Activated naive CD4-positive, alpha-beta T cell treated with anti-CD3 and anti-CD28 coated beads, Interleukin-2, amount 50 U/mL, for 72 hours (primary cell): ENCODE data around the gene TM2D1. TPM values are rescaled to one million over a fixed set of nuclear protein-coding genes. Genes with fewer than 3 reads are reported as not detected.

Experiments
- ATAC-seq, 2 donors: fragments of 150-1000 bp; cut with Tn5 transposase; 2 replicates each; pipeline ENCODE4 v1.10.0; 2021; ENCODE audit warnings: mild to moderate bottlenecking in 2 of 2, moderate library complexity in 2 of 2
- DNase-seq, 2 donors: peaks; one replicate each; pipeline ENCODE4 v3.0.0; 2021 to 2022; ENCODE audit warnings: low spot score in 2 of 2
- H3K27ac Mint-ChIP-seq, 2 donors: one replicate each; pipeline ENCODE4 v1.8.0; 2022; ENCODE audit warnings: mild to moderate bottlenecking in 2 of 2, mixed read lengths in 2 of 2
- H3K36me3 Mint-ChIP-seq, 2 donors: one replicate each; pipeline ENCODE4 v1.8.0; 2022; ENCODE audit warnings: mixed read lengths in 2 of 2
- H3K9me3 Mint-ChIP-seq, 2 donors: one replicate each; pipeline ENCODE4 v1.8.0; 2022; ENCODE audit warnings: mixed read lengths in 2 of 2
- total RNA-seq, 2 donors: library from RNA; stranded (reverse); gene quantifications; one replicate each; pipeline ENCODE4 v1.2.3, GENCODE V29; 2022

Gene TM2D1
- total RNA-seq, 2 donors from 2014 or later = 33.9 to 39.2 TPM

DNA sequence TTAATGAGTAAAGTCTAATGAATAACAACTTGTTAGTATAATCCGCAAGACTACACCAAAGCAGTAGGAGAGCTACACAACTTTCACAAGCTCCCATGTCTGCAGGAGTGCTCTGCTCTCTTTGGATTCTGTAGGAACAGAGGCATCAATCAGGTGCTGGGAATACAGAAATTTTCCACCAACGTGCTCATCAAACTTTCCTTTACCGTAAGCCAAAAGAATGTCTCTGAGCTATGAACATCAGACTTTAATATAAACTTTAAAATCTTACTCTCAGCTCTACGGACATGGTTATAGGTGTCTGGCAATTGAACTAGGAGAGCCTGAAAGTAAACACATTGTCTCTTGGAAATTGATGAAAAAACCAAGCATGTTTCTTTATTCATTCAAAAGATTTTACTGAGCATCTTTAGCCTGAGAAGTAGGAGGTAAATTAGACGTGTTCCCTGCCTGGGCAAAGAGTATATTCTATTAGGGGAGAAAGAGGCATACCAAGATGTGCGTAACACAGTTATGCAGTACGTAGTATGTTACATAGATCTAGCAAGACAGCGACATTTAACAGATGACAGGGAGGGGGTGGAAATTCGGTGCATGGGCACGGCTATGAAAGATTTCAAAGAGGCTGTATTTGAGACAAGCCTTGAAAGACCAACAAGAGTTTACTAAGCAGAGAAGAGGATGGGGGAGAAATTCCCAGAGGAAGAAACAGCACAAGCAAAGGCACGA, 85.2 kb downstream of the TM2D1 start:
- ATAC-seq = no peak
- no peak overlapping the region for H3K27ac Mint-ChIP-seq
- H3K9me3 Mint-ChIP-seq = no peaks in the 10 kb centered on the region
- no peak for DNase-seq
- H3K36me3 Mint-ChIP-seq = no peaks in the 10 kb centered on the region

DNA sequence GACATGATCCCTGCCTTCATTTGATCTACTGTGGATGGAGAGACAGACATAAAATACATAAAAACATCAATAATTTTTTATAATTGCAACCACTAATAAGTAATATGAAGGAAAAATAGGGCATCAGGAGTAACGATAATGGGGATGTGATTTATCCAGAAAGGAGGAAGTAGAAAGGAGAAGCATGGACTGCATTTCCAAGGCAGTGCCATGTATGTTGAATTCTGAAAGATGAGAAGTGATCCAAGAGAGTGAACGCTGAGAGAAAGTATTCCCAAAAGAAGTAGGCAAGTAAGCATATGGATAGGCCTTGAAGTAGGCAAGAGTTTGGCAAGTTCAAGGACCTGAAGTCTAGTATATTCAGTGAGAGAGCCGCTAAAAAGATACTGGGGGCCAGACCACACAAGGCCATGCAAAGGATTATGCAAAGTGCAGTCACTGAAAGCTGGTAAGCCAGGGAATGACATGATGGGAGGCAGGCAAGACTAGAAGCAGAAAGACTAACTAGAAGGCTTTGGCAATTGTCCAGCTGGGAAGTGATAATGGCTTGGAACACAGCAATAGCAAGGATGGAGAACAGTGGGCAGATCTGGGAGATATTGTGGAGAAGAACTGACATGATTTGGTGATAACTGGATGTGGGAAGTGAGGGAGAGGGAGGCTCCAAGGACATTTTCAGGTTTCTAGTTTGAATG, 85.9 kb downstream of the TM2D1 start:
- ATAC-seq (no peak), DNase-seq (no peak)
- Mint-ChIP-seq H3K27ac (no peak overlapping the region), H3K36me3 (no peaks in the 10 kb centered on the region), H3K9me3 (no peaks in the 10 kb centered on the region)

DNA sequence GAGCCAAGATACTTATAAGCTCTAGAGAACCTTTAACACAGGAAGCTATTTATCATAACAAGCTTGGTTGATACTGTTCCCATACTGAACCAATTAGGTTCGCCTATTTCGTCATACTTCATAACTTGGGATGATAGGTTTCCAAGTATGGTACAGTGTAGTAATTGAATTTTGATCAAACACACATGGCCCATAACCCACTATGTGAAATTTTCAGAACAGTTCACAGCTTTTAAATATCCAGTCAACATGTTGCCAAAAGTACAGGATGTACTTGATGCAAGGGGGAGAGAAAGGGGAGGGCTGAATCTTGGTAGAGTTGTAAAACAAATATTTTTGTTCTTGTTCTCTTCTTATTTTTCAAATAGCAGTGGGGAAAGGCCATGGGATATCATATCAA, 86.6 kb downstream of the TM2D1 start:
- no peak overlapping the region for H3K27ac Mint-ChIP-seq
- no peaks in the 10 kb centered on the region for H3K36me3 Mint-ChIP-seq
- ATAC-seq = no peak
- no peaks in the 10 kb centered on the region for H3K9me3 Mint-ChIP-seq
- no peak for DNase-seq

DNA sequence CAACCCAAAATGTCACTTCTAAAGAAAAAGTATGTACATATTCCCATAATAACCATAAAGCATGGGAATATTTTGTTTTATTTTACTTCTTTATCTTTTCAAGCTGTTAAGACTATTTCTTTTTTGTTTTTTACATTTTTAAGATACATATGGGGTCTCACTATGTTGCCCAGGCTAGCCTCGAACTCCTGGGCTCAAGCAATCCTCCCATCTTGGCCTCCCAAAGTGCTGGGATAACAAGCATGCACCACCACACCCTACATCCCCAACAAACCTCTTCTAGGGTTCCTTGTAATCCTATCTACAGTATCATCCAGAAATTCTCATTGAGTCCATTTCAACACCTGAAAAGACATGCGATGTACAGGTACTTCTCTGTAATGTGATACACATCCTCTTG, 87.5 kb downstream of the TM2D1 start:
- no peak for DNase-seq
- Mint-ChIP-seq H3K9me3 (no peaks in the 10 kb centered on the region), H3K36me3 (no peaks in the 10 kb centered on the region), H3K27ac (no peak overlapping the region)
- no peak for ATAC-seq

DNA sequence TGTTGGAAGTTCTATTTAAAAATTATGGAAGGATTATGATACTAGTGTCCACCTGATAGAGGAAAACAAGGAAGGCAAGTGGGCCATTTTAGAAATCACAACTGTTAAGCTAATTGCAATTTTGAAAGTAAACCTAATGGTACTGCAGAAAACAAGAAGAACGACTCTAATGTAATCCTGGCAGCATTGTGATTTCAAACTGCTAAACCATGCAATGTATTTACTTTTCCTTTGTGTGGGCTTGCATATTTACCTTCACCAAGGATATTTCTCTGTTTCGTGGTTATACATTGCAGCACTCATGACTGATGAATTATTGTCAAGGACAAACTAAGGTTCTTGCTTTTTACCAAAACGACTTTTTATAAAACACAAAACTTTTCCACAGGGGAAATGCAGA, 88.1 kb downstream of the TM2D1 start:
- Mint-ChIP-seq H3K27ac (no peak overlapping the region), H3K36me3 (no peaks in the 10 kb centered on the region), H3K9me3 (no peaks in the 10 kb centered on the region)
- no peak for DNase-seq
- no peak for ATAC-seq

DNA sequence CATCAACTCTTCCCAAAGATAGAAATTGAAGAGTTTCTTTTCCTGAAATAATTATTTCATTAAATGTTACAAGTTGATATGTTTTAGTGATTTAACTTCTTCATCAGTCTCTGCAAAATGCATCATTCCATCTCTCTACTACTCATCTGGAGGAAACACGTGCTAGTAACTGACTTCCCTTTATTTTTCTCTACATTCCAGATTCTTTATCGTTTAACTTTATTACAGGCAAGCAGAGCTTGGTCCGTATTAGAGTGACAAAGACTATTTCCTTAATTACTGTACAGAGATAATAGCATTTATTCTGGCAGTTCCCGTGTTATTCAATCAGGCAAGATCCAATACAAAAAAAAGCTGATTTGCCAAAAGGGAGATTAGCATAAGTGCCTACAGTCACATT, 88.6 kb downstream of the TM2D1 start:
- no peak for ATAC-seq
- no peaks in the 10 kb centered on the region for H3K36me3 Mint-ChIP-seq
- no peaks in the 10 kb centered on the region for H3K9me3 Mint-ChIP-seq
- DNase-seq = no peak
- no peak overlapping the region for H3K27ac Mint-ChIP-seq

- no peaks in the 10 kb centered on the region for H3K9me3 Mint-ChIP-seq
Measured at GRCh38 chr1:61635557-61635956, 89.4 kb downstream of the TM2D1 start.

DNA sequence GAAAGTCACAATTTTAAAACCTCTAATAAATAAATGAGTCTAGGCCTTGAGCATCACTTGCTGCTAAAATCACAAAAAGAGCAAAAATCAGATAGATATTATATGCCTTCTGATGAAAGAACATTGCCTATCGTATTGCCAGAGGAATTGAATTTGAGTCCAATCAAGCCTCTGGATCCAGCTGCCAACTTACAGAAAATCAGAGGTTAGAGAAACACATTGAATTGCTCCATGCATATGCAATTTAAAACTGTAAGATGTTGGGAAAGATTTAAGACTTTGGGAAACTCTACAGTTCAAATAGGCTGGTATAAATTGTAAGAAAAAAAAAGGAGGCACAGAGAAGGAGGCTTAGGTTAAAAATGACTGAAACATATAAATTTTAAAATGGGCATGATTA, 93.5 kb downstream of the TM2D1 start:
- H3K27ac Mint-ChIP-seq = no peak overlapping the region
- H3K9me3 Mint-ChIP-seq = no peaks in the 10 kb centered on the region
- no peak for DNase-seq
- ATAC-seq = no peak
- H3K36me3 Mint-ChIP-seq = no peaks in the 10 kb centered on the region

More at GRCh38 chr1:61635557-61635956, 89.4 kb downstream of the TM2D1 start:
- ATAC-seq (no peak), DNase-seq (no peak)
- Mint-ChIP-seq H3K27ac (no peak overlapping the region), H3K36me3 (no peaks in the 10 kb centered on the region)

Other genes starting within 250 kb of the TM2D1 start
- 10 to 100 TPM; 21.5 to 24.7 TPM for gene PATJ, start 17.3 kb upstream of the TM2D1 start, total RNA-seq